ENCODE measurements around the gene TBC1D24.
"Not testable (repeated sequence)": the region's sequence is repeated elsewhere in the genome, so short reads cannot be mapped to it uniquely, and the experiment has no call there.

TBC1D24 gene

DNA sequence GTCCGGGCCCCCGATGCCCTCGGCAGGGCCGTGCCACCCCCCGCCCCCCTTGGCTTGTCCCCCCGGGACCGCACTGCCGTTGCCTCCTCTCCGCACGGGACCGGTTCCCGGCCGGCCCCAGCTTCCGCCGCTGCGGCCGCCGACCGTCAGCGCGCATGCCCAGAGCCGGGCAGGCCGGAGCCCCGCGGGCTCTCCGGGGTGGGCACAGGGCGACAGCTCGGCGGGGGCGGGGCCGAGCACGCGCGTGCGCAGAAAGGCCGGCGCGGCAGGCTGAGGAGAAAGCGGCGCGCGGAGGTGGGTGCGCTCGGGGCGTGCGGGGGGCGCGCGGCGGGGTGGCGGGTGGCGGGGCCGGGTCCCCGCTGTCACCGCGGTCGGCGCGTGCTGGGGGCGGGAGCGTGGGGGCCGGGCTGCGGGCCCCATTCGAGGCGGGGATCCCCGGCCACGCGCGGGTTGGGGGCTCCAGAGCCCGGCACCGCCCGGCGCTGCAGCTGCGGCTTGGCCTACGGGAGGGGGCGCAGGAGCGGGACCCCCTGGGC is at the start of gene TBC1D24:
TBC1D24 (plus strand) TSS at position 251 of the 536 bp plus-strand sequence. CDS start 21,022 bp downstream, outside the sequence.
- DNase-seq, result peak; percentile 90

DNA sequence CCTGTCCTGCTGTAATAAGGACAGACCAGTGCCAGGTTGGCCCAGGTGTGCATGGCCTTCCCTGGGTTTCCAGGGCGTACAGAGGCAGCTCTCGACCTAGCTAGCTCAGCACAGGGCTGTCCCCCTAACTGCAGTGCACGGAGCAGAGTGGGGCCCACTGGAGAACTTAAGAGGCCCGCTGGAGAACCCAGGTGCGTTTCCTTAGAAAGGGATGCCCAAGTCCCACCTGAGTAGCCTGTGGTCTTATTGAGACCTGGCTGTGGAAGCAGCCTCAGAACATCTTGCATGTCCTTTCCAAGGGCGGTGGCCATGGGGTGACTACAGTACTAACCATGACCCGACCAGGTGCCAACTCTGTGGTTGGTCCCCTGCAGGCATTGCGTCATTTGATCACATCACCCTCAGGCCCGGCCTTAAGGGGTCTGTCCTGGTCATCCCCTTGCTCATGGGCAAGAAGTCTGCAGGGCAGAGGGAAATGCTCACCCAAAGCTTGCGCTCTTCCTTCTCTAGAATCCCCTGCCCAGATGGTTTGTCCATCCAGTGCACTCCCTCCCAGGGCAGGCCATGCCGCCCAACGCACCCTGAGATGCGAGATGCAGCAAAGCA is 49.0 kb upstream of the TBC1D24 start:
- no peak for DNase-seq

DNA sequence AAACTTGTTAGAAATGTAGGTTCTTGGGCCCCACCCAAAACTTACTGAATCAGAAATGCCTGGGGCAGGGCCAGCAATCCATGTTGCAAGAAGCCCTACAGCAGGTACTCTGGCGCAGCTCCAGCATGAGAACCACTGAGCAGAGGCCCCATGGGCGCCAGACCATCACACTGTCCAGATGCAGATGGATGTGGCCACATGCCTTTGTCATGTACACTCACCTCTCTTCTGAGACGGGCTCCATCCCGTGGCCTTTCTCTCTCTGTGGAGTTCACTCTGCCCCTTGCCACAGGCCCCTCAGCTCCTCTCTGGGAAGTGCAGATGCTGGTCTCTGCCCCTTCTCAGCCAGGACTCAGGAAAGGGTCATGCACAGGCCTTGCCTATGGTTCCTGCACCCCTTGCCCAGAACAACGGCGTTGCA is 48.0 kb upstream of the TBC1D24 start:
- DNase-seq, result no peak

DNA sequence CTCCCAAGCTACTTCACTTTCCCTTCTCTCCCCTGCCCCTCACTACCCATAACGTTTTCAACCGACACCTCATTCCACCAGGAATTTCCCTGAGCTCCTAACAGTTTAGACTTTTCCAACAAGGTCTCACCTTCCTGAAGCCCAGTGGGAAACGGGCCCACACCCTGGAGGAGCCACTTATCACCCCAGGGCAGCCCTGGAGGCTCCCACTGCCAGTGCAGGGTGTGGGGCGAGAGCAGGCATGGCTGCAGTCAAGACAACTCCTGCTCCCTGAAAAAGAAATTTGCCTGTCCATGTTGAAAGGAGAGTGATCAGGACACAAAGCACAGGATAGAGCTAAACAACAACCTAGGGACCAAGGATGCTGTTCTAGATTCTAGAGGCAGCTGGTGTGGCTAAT is 47.4 kb upstream of the TBC1D24 start:
- no peak for DNase-seq

DNA sequence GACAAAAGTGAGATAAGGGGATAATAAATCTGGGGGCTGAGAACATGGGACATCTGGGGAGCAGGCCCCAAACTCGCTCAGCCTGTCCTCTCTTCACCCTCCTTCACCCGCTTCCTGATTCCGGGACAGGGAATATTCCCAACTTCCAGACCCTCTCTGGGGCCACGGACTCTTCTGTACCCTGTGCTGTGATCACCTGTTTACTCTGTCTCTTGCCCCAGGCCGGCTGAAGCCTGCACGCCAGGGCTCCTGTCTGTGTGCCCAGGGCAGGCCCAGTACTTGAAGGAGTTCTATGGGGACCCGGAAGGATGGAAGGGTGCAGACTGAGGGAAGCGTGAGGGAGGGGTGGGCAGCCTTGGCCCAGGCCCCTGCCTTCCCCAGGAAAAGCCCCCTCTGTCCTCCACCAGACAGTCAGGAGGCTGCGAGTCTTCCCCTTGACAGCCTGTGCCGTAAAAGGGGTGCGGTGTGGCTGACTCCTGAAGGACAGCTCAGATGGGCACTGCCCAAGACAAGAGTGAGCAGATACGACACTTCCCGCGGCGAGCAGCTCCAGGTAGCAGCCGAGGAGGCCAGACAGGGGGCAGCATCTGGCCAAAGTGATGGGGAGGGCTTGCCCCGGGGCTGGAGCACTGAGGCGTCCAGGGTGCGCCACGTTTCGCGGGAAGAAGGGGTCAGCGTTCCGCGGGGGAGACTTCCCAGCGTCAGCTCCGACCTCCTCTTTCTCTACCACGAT is 46.7 kb upstream of the TBC1D24 start:
- no peak for DNase-seq

DNA sequence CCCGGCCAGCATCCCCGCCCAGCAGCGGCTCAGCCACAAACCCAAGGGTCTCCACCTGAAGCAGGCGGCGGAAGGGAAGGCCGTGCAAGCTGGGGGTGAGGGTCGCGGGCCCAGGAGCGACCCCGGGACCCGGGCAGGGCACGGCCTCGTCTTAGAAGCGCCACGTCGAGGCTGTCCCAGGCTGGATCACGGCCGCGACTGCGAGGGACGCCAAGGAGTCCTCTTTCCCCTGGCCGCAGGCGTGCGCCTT is 46.2 kb upstream of the TBC1D24 start:
- no peak for DNase-seq

DNA sequence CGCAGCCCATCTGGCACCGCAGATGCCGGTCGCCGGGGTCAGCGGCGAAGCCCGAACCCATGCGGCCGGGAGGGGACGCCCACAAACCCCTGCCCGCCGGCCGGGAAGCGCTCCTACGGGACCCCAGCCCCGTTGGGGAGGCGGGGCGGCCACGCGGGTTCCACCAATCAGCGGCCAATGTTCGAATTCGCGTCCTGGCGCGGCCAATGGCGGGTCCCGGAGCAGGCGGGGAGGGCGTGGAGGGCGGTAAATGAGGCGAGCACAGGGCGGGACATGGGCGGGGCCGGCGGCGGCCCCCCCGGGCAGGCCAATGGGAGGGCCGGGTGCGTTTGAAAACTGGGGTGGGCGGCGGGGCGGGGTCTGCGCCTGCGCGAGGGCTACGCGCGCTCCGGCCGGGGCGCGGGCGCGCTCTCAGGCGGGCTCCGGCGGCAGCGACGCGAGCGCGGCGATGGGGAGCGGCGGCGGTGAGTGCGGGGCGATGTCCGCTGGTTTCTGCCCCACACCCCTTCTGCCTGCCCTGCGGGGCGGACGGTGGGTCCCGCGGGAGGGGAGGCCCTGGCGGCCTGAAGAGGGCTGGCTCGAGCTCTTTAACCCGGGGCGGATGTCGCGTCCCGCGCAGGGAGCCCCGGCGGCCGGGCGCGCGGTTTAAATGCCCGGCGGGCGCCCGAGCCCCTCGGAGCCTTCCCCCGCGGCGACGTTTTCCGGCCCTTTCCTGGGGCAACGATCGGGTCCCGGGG is 45.7 kb upstream of the TBC1D24 start, which contains the start of gene CCNF:
CCNF (plus strand) TSS at position 414 of the 737 bp plus-strand sequence; CDS start at position 449, 35 bp downstream.
- DNase-seq, result peak; percentile 99

DNA sequence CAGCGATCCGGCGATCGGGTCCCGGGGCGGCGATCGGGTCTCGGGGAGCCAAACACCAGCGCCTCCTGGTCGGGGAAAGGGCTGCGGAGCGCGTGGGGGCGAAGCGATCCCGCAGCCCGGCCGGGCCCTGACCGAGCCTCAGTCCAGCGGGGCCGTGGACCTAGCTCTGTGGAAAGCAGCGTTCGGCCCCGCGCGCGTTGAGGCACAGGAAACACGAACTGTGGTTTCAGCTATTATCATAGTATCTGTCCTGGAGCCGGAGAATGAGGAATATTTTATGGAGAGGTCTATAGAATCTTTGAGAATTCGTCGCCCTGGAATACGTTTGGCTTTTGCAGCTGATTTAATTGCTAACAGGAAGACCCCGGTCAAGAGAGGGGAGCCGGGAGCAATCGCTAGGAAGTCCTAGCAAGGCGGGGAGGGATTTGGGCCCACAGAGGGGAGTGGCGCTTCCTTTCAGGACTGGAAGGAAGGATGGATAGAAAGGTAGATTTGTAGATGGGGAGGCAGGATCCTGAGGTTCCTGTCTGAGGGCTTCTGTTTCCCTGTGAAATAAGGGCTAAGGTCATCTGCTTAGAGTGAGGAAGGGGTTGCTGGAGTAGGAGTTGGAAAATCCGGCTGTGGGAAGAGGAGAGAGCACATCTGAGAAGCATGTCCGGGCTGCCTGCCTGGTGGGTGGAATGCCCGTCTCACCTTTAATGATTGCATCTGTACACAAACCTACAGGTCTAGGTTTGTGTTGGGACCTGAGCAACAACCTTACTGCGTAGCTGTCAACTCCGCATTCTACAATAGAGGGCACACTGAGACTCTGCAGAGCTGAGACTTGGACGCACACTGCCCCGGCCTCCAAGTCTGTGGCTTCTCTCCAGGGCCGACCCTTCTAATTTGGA is 44.9 kb upstream of the TBC1D24 start:
- DNase-seq, result peak; percentile 37

DNA sequence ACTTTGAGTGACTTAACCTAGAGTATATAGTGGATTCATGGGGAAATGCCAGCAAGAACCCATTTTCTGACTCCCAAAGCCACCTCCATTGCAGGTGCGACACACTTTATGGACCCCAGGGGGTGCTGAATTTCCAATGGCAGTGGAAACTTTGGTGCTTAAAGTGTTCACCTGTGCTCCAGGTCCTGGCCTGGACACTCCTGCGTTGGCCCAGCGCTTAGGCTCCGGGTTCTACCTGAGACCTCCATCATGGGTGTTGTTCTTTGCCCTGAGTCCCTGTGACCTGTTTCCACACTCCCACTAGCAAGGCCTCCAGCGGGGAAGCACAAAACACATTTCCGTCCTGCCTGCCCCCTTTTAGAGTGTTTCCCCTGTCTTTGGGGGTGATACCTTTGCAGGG is 42.6 kb upstream of the TBC1D24 start:
- no peak for DNase-seq

DNA sequence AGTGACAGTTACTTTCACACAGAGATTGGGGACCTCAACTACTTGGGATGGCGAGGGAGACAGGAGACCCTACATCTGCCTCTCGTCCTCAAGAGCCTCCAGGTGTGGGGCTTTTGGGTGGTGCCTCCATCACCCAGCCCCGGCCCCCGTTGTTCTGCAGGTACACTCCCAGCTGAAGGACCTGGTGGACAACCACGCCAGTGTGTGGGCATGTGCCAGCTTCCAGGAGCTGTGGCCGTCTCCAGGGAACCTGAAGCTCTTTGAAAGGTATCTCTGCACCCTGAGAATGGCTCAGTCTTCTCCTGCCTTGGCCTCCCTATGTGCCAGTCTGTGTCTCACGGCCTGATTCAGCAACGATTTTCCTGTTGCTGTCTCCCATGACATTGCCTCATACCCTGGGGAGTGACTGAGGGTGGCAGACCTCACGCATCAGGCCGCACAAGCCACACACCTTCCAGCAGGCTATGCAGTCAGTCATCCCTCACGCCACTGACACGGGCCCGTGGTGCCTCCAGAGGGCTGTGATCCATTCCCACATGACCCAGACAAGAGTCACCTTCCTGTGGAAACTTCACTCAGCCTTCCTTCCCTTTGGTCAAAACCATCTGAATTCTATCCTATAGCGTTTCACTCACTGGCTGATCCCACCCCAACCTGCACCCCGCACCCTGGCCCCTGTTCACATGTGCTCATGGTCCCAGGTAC is 42.0 kb upstream of the TBC1D24 start:
- DNase-seq, result no peak

DNA sequence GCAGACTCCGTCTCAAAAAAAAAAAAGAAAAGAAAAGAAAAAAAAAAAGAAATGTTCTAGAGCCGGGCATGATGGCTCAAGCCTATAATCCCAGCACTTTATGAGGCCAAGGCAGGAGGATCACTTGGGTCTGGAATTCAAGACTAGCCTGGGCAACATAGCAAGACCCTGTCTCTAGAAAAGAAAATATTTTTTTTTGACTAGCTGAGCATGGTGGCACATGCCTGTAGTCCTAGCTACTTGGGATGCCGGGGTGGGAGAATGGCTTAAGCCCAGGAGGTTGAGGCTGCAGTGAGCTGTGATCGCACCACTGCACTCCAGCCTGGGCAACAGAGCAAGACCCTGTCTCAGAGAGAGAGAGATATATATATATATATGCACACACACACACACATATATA is 39.7 kb upstream of the TBC1D24 start:
- DNase-seq, result not testable (repeated sequence)

DNA sequence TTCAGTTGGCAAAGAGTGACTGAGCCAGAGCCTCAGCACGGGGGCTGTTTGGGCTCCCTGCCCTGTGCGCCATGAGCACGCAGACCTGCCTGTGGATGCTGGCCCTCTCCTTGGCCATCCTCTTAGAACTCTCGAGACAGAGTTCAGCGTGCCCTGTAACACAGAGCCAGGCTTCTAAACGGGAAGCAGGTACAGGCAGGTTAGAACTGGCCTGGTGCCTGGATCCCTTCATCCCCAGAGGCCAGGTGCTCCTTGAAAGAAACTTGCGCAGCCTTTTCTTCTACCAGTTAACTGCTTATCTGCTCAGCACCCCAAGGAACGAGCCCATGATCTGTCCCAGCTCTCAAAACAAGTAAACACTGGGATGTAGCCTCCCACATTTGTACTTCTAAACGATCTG is 38.8 kb upstream of the TBC1D24 start:
- no peak for DNase-seq

DNA sequence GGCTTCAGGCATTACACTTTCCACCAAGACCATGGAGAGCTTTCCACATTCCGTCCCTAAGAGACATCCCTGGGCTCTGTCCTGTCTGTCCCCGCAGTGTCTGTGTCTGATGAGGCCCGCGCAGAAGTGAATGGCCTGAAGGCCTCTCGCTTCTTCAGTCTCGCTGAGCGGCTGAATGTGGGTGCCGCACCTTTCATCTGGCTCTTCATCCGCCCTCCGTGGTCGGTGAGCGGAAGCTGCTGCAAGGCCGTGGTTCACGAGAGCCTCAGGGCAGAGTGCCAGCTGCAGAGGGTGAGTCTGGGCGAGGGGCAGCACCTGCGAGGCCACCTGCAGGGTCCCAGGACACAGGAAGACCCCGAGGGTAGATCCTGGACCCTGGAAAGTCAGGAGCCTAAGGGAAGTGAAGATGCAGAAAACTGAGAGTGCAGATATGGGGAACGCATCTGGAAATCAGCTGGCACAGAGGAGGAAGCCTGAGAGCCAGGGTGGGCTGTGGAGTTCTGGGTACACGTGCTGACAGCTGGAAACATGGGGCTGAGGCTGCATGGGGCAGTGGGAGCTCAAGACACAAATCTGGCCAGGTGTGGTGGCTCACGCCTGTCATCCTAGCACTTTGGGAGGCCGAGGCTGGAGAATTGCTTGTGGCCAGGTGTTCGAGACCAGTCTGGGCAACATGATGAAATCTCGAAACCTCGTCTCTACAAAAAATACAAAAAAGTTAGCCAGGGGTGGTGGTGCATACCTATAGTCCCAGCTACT is 37.7 kb upstream of the TBC1D24 start:
- no peak for DNase-seq

DNA sequence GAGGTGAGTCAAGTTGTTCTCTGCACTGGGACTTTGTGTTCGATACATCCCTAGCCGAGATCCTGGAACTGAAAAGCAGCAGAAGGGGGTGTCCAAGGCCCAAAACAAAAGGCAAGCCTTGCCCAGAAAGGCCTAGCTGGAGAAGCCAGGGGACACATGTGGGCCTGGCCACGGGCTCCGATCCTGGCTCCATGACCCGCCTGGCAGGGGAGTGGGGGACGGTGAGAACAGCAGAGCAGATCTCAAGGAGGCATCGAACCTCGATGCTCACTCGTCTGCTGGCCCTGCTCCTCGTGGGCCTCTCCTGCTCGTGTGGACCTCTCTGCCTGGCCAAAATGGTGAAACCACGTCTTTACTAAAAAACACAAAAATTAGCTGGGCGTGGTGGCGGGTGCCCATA is 36.8 kb upstream of the TBC1D24 start:
- no peak for DNase-seq

DNA sequence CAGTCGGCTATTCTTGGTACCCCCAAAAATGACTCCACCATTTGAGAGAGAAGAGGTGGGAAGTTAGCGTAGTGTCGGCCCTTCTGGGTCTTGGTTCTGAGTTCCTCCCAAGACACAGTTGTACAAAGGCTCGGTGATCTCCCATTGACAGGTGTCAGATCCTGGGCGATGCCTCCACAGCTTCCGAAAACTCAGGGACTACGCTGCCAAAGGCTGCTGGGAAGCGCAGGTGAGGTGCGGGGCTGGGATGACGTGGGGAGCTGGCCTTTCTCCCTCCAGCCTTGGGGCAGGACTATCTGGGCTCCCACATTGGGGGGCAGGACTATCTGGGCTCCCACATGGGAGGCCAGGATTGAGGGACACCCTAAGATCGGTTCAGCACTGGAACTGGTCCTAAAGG is 35.3 kb upstream of the TBC1D24 start:
- no peak for DNase-seq

DNA sequence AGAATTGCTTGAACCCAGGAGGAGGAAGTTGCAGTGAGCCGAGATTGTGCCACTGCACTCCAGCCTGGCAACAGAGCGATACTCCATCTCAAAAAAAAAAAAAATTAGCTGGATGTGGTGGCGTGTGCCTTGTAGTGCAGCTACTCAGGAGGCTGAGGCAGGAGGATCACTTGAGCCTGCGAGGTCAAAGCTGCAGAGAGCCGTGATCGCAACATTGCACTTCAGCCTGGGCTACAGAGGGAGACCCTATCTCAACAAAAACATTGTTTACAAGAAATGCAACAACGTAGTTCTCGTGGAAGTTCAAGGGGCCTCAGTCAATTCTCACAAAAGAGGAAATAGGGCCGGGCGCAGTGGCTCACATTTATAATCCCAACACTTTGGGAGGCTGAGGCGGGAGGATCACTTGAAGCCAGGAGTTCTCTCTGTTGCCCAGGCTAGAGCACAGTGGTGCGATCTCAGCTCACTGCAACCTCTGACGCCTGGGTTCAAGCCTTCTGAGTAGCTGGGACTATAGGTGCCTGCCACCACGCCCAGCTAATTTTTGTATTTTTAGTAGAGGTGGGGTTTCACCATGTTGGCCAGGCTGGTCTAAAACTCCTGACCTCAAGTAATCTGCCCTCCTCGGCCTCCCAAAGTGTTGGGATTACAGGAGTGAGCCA is 33.7 kb upstream of the TBC1D24 start:
- not testable (repeated sequence) for DNase-seq

DNA sequence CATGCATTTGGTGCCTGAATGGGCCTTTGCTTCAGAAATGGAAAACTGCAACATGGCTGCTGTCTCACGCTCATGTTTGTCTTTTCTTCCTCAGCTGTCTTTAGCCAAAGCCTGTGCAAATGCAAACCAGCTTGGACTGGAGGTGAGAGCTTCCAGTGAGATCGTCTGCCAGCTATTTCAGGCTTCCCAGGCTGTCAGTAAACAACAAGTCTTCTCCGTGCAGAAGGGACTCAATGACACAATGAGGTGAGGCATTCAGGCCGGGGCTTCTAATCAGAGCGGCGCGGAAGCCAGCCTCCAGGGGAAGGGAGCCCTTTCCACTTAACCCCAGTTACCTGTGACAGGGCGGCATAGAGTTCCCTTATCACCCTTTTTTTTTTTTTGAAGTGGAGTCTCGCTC is 31.4 kb upstream of the TBC1D24 start:
- DNase-seq, result no peak

DNA sequence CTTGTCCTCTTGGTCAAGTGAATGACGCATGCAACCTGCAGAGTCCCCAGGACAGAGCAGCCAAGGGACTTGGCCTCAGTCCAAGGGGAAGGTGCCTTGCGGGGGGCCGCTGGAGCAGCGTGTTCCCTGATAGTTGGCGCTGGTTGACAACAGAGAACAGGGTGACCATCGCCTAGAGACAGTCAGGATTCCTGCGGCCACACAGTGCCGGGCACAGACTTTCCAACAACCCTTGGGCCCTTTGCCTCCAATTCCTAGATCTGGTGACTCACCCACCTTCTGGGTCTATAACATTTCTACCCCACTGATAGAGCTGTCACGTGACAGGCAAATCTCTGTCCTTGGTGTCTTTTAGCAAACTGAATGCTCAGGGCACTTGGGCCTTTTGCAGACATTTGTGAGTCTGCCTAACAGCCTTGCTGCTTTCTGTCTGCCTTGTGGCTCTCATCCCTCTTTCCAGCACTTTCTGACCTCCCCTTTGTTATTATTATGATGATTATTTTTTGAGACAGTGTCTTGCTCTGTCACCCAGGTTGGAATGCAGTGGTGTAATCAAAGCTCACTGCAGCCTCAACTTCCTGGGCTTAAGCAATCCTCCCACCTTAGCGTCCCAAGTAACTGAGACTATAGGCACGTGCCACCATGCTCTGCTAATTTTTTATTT is 26.9 kb upstream of the TBC1D24 start:
- DNase-seq, result no peak

DNA sequence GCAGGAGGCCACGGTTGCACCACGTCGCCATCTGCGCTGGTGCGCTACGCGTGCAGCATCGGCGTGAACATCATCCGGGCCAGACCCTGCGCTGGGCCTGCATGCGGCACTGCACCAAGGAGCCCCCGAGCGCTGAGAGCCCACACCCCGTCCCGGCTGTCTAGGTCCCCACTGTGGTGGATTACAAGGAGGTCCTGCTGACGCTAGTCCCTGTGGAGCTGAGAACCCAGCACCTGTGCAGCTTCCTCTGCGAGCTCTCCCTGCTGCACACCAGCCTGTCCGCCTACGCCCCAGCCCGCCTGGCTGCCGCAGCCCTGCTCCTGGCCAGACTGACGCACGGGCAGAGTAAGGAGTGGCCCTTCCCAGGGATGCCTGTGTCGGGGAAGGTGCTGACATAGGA is 25.8 kb upstream of the TBC1D24 start:
- DNase-seq, result no peak

DNA sequence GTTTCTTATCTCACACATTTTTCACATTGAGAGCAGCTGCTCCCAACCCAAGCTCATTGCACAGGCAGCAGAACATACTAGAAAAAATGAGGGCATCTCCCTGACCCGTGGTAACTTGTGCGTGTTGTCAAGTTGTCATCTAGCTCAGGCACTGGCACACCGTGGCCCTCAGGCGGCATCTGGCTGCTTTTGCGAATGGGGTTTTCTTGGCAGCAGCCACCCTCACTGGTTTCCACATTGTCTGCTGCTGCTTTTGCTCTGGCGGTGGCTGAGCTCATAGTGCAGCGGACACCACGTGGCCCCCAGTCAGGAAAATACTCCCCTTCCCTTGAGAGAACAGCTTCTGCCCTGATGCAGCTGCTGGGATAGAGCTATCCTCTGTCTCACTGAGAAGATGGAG is 24.4 kb upstream of the TBC1D24 start:
- no peak for DNase-seq
